Activated CD4-positive, alpha-beta memory T cell treated with anti-CD3 and anti-CD28 coated beads for 36 hours (primary cell): ENCODE data around the gene E2F1. TPM values are rescaled to one million over a fixed set of nuclear protein-coding genes. Genes with fewer than 3 reads are reported as not detected.

Experiments used
- CTCF ChIA-PET: fragments of 350-600 bp; sonication (Branson Sonifier 250); formaldehyde crosslinking; loops from one replicate; lab custom pipeline; 2021; ENCODE audit warnings: antibody characterized with exemption, inconsistent platforms; lab: Charles Lee
- POLR2A ChIA-PET: fragments of 350-600 bp; sonication (Branson Sonifier 250); formaldehyde crosslinking; loops from one replicate; lab custom pipeline; 2021; ENCODE audit warnings: antibody characterized with exemption; lab: Charles Lee
- DNase-seq: peaks from one replicate; pipeline ENCODE4 v3.0.0-alpha.2; 2020
- H3K27ac Mint-ChIP-seq: one replicate; pipeline ENCODE4 v1.8.0; 2021; ENCODE audit warnings: mixed read lengths
- H3K27me3 Mint-ChIP-seq: one replicate; pipeline ENCODE4 v1.8.0; 2021; ENCODE audit warnings: mixed read lengths
- H3K36me3 Mint-ChIP-seq: one replicate; pipeline ENCODE4 v1.8.0; 2021; ENCODE audit warnings: mixed read lengths
- H3K4me1 Mint-ChIP-seq: one replicate; pipeline ENCODE4 v1.8.0; 2021; ENCODE audit warnings: low read depth, mixed read lengths
- H3K4me3 Mint-ChIP-seq: one replicate; pipeline ENCODE4 v1.8.0; 2021; ENCODE audit warnings: mild to moderate bottlenecking, mixed read lengths
- H3K9me3 Mint-ChIP-seq: one replicate; pipeline ENCODE4 v1.8.0; 2021; ENCODE audit warnings: mixed read lengths
- intact Hi-C: fragments of 100-400 bp; cut with micrococcal nuclease; formaldehyde crosslinking; loops from one replicate; pipeline ENCODE4 v1.15.1; 2023
- total RNA-seq, 2 experiments: library from RNA; stranded (reverse); gene quantifications; one replicate each; pipeline ENCODE4 v1.2.3, GENCODE V29; 2021

The E2F1 gene
- total RNA-seq, 2 experiments from 2014 or later, result 66.8 to 67.8 TPM

DNA sequence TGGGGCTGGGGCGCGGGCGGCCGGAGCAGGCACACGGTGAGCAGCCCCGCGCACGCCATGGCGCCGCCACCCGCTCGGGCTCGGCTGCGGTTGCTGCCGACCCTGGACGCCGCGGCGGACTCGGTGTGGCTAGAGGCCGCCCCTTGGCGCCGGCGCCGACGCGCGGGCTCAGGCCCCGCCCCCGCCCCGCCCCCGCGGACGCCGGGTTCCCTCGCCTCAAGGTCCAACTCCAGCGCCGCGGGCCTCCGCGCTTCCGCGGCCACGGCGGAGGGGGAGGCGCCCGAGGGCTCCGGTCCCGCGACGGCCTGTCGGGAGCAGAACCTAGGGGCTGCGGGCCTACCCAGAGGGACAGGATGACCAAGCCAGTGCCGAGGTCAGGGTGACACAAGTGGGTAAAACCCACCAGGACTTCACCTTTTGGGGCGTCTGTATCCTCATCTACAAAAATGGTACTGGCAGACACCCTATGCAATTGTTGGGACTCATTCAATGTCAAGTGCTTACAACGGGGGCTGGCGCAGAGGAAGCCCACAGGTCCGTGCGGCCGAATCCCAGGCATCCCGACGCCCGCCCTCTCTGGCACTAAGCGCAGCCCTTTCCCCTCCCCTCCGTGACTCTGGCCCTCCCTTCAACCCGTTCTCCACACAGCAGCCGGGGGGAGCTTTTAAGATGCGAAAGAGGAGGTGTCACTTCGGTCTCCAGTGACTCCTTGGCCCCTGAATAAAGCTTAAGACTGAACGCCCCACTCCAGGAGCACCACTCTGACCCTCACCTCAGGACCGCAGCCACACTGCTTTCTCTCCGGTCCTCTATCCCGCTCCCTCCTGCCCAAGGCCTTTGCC lies 11.7 kb downstream of the E2F1 start, which contains the start of gene NECAB3:
Gene NECAB3, minus strand, starts transcription at position 135 of the 842 bp plus-strand sequence. Its CDS starts 76 bp downstream, at position 59.
- H3K27me3 Mint-ChIP-seq, result no peaks in the 10 kb centered on the region
- DNase-seq, result peak; percentile 73
- ChIA-PET POLR2A (interaction anchor here (1.7 kb wide), 1 partner anchor 11 kb away, joined by 5 read pairs; no protein-coding TSS in a partner anchor), CTCF (interaction anchor here (2.4 kb wide), 1 partner anchor 8 kb away, joined by 9 read pairs; the partner anchor contains the start of gene ACTL10)
- H3K27ac Mint-ChIP-seq, result peak within 1 kb of the TSS; percentile 49
- no peaks in the 10 kb centered on the region for H3K9me3 Mint-ChIP-seq
- H3K36me3 Mint-ChIP-seq, result peaks cover 31% of the 10 kb centered on the region
- peak within 1 kb of the TSS; percentile 76 for H3K4me3 Mint-ChIP-seq
- intact Hi-C loops, result no loop called here
- peaks cover 39% of the 10 kb centered on the region for H3K4me1 Mint-ChIP-seq

DNA sequence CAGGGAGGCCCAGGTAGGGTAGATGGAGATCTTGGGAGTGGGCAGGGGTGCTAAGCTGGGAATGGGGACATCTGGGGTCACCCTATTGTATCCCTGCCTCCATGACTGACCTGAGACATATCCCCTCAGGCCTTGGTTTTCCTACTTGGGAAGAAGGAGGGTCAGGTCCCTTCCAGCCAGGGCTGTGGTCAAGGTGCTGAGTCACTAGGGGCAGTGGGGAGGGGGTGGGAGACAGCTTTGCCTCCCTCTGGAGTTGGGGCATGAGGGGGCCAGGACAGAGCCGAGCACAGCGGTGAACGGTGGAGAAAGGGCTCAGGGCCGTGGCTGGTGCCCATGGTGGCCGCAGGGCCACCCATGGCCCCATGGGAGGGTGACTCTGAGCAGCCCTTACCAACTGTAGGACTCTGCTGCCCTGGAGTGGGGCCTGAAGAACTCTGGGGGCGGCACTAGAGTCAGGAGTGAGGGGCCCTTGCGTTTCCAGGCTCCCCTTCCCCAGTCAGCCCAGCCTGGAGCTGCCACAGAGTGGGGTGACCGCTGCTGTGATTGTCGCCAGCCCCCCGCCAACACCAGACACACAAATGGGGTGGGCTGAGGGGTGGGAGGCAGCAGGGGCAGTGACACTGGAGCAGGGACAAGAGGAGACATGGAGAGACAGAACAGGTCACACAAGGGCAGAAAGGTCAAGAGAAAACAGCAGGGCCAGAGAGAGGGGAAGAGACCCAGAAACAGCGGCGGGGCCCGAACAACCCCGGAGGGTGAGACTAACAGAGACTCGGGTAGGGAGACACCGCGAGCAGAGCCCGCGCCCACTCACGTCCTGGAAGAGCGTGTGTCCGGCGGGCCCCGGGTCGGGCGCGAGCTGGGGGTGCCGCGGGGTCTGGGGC lies 12.5 kb downstream of the E2F1 start:
- peak overlapping the region; percentile 49 for H3K27ac Mint-ChIP-seq
- no peak for DNase-seq
- peak overlapping the region; percentile 76 for H3K4me3 Mint-ChIP-seq
- peaks cover 34% of the 10 kb centered on the region for H3K4me1 Mint-ChIP-seq
- intact Hi-C loops, result no loop called here
- H3K27me3 Mint-ChIP-seq, result no peaks in the 10 kb centered on the region
- H3K36me3 Mint-ChIP-seq, result peaks cover 23% of the 10 kb centered on the region
- POLR2A ChIA-PET, result interaction anchor here (1.3 to 1.7 kb wide), 2 partner anchors 11 to 12 kb away, joined by 3 to 5 read pairs; no protein-coding TSS in a partner anchor
- no peaks in the 10 kb centered on the region for H3K9me3 Mint-ChIP-seq
- CTCF ChIA-PET, result interaction anchor here (2.4 kb wide), 1 partner anchor 7 kb away, joined by 9 read pairs; the partner anchor contains the start of gene ACTL10

DNA sequence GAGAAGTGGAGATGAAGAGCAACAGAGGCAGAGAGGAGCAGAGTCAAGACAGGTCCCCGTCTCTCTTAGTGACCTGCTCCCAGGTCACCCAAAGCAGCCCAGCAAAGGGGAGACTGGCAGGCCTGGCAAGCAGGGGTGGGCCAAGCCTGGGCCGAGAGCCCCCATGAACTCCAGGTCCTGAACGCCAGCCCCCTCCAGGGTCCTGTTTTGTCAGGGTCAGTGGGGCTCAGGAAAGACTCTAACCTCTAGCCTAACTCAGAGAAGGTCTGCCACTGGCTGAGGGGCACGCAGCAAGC lies 13.1 kb downstream of the E2F1 start:
- CTCF ChIA-PET, result no interaction called here
- Mint-ChIP-seq H3K27me3 (no peaks in the 10 kb centered on the region), H3K9me3 (no peaks in the 10 kb centered on the region), H3K4me3 (peak overlapping the region; percentile 76), H3K27ac (no peak overlapping the region), H3K36me3 (peaks cover 19% of the 10 kb centered on the region), H3K4me1 (peaks cover 36% of the 10 kb centered on the region)
- intact Hi-C loops, result no loop called here
- DNase-seq, result no peak
- POLR2A ChIA-PET, result interaction anchor here (1.2 to 1.3 kb wide), 2 partner anchors 9 to 10 kb away, joined by 3 to 4 read pairs; no protein-coding TSS in a partner anchor

DNA sequence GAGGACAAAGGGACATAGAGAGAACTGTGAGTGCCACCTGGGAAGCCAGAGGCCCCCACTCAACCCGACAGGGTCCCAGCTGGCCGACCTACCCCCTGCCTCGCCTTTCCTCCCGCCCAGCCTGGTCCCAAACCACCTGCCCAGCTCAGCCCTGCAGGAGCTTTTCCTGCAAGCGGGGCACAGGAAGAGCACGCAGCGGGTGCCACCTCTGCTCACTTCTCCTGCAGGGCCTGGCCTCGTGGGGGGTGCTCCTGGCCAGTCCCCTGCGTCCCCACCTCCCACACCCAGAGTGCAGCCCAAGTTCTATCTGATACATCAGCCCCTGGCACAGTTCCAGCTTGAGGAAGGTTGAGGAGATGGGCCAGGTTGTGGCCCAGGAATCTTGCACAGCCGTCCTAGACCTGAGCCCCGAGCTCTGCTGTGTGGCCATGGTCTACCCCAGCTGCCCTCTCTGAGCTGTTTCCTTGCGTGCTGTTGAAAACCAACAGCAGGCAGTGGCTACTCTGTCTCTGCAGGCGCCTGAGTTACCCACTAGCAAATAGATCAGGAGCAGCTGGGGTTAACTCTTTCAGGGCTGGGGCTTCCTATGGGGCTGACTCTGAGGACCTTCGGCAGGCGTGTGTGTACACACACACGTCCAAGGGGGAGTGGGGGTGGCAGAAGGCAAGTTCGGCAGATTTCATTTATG lies 13.6 kb downstream of the E2F1 start:
- no peaks in the 10 kb centered on the region for H3K27me3 Mint-ChIP-seq
- ChIA-PET CTCF (interaction anchor here (2.5 kb wide), 1 partner anchor 215 kb away, joined by 7 read pairs; no protein-coding TSS in a partner anchor), POLR2A (interaction anchor here (1.2 to 1.3 kb wide), 2 partner anchors 8 to 10 kb away, joined by 3 to 4 read pairs; no protein-coding TSS in a partner anchor)
- H3K36me3 Mint-ChIP-seq, result peaks cover 14% of the 10 kb centered on the region
- H3K4me3 Mint-ChIP-seq, result peak overlapping the region; percentile 76
- H3K9me3 Mint-ChIP-seq, result no peaks in the 10 kb centered on the region
- H3K27ac Mint-ChIP-seq, result no peak overlapping the region
- peaks cover 35% of the 10 kb centered on the region for H3K4me1 Mint-ChIP-seq
- intact Hi-C loops, result no loop called here
- DNase-seq, result no peak

DNA sequence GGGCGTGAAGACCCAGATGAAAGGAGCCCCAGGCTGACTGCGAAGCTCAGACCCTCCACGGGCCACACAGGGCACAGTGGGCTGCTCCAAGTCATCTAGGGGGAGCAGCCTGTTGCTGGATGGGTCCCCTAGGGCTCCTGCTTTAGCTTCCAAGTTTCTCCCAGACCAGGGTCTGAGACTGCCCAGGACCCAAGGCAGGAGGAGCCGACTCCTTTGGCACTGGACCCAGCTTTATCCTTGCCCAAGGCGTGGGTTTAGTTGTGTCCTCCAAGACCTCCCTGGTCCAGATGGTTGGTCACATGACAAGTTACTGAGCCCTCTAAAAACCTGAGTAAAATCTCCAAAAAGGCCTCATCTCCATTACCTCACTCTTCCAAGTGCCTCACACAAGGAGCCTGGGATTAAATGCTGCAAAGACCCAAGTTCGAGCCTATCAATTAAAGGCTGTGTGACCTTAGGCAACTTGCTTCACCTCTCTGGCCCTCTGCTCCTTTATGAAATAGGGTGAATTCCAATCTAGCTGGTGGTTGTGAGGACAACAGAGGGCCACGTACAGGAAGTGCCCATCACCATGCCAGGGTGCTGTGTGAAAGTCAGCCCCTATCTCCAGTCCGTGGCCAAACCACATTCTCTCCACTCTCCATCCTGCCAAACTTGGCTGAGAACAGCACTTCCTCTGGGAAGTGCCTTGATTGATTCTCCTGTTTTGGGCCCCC lies 14.5 kb downstream of the E2F1 start:
- no peak overlapping the region for H3K4me3 Mint-ChIP-seq
- no peaks in the 10 kb centered on the region for H3K9me3 Mint-ChIP-seq
- H3K4me1 Mint-ChIP-seq, result peaks cover 32% of the 10 kb centered on the region
- H3K27me3 Mint-ChIP-seq, result no peaks in the 10 kb centered on the region
- H3K36me3 Mint-ChIP-seq, result peaks cover 7% of the 10 kb centered on the region
- H3K27ac Mint-ChIP-seq, result no peak overlapping the region
- CTCF ChIA-PET, result interaction anchor here (0.6 to 2.5 kb wide), 2 partner anchors 8 to 214 kb away, joined by 3 to 7 read pairs; no protein-coding TSS in a partner anchor
- DNase-seq, result no peak
- intact Hi-C loops, result no loop called here
- POLR2A ChIA-PET, result interaction anchor here (0.7 to 1.2 kb wide), 2 partner anchors 7 to 9 kb away, joined by 3 to 4 read pairs; partner anchors contain the start of gene C20orf144

DNA sequence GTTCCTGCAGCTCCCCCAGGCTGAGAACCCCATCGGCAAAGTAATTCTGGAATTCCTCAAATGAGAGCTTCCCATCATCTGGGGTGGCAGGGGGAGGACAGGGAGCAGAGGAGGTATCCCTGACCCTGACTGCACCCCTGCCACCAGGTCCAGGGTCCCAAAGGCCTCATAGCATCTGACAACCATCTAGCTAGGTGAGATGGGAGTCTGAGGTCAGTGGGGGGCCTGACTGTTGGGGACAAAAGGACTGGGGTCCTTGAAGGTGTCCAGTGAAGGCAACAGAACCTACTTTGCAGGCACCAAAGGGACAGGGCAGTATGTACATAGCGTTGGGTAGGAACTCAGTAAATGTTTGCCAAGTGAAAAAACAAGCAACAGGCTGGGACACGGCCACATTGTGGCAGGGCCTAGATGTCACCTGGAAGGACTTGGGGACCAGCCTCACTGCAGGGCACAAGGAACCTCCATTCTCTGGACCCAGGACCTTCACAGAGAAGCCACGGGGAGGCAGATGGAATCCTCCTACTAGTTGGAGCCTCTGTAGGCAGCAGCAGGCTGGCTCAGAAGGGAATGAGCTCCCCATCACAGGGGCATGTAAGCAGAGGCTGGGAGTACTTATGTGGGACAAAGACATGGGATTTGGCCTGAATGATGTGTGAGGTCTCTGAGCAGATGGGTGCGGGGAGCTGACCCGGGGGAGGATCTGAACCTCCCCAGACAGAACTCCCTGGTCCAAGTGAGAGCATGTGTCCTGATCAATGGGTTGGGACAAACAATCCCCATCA lies 15.3 kb downstream of the E2F1 start:
- ChIA-PET POLR2A (interaction anchor here (0.6 to 0.9 kb wide), 3 partner anchors 8 to 433 kb away, joined by 3 read pairs; partner anchors contain the start of gene C20orf144), CTCF (interaction anchor here (0.6 to 4.6 kb wide), 3 partner anchors 57 to 217 kb away, joined by 3 to 32 read pairs (median 7); no protein-coding TSS in a partner anchor)
- Mint-ChIP-seq H3K36me3 (peaks cover under 1% of the 10 kb centered on the region), H3K4me3 (no peak overlapping the region), H3K27me3 (no peaks in the 10 kb centered on the region), H3K27ac (no peak overlapping the region), H3K9me3 (no peaks in the 10 kb centered on the region), H3K4me1 (peaks cover 35% of the 10 kb centered on the region)
- no peak for DNase-seq
- intact Hi-C loops, result no loop called here

DNA sequence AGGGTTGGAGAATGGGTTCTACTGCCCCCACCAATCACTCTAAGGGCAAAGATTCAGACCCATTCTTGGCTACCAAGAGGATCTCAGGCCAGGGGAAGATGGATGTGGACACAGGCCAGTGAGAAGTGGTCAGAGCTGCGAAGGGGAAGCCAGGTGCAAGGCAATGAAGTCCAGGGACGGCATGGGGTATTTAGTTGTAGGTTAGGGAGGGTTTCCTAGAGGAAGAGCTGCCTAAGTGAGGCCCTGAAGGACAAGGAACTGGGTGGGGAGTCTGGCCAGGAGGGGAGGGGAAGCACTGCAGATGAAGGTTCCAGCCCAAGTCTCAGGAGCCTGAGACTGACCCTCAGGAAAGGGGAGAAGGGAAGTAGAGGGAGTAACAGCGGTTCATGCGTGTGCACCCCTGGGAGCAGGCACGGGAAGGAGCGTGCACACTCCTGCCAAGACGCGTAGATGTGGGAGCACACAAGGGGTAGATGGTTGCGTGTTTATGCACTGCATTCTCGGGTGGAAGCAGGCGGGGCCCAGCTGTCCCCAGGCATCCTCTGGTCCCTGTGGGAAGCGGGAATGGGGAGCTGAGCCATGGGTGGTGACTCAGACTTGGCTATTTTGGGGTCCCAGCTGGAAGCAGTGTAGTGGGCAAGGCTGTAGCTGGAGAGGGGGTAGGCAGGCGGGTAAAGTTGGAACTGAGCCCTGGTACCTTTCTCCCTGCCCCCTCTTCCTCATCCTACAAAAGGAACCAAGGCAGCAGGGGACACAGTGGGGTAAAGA lies 16.1 kb downstream of the E2F1 start:
- intact Hi-C loops, result loop anchor here (5.0 kb wide), 2 partner anchors 228 to 268 kb away; partner anchors contain the start of genes CDK5RAP1 and SNTA1
- no peaks in the 10 kb centered on the region for H3K36me3 Mint-ChIP-seq
- CTCF ChIA-PET, result interaction anchor here (2.5 to 4.6 kb wide), 3 partner anchors 212 to 222 kb away, joined by 7 to 32 read pairs (median 9); no protein-coding TSS in a partner anchor
- DNase-seq, result no peak
- POLR2A ChIA-PET, result interaction anchor here (0.6 to 0.9 kb wide), 2 partner anchors 123 to 434 kb away, joined by 3 read pairs; no protein-coding TSS in a partner anchor
- H3K9me3 Mint-ChIP-seq, result no peaks in the 10 kb centered on the region
- no peaks in the 10 kb centered on the region for H3K27me3 Mint-ChIP-seq
- no peak overlapping the region for H3K27ac Mint-ChIP-seq
- peaks cover 36% of the 10 kb centered on the region for H3K4me1 Mint-ChIP-seq
- H3K4me3 Mint-ChIP-seq, result no peak overlapping the region

DNA sequence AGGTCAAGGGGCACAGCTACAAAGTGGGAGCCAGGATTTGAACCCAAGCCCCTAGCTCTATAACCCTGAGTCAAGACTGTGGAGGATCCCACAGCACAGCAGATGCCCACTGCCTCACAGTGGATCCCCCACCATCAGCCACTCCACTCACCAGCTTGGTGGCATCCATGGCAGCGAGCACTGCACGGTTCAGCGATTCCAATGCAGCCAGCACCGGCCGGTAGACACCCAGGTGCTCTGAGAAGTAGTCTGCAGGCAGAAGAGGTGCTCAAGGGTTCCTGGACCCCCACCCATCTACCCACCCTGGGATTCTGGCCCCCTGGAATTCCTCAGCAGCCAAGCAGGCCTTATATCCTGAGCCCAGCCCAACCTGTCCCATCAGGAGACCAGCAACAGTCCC lies 17.0 kb downstream of the E2F1 start:
- peaks cover 41% of the 10 kb centered on the region for H3K4me1 Mint-ChIP-seq
- no peaks in the 10 kb centered on the region for H3K36me3 Mint-ChIP-seq
- no peaks in the 10 kb centered on the region for H3K9me3 Mint-ChIP-seq
- H3K27ac Mint-ChIP-seq, result no peak overlapping the region
- no peak overlapping the region for H3K4me3 Mint-ChIP-seq
- no peaks in the 10 kb centered on the region for H3K27me3 Mint-ChIP-seq
- CTCF ChIA-PET, result interaction anchor here (0.5 to 5.5 kb wide), 11 partner anchors 10 to 268 kb away, joined by 3 to 55 read pairs (median 17); partner anchors contain the start of genes CBFA2T2, CDK5RAP1 and ZNF341
- DNase-seq, result no peak
- POLR2A ChIA-PET, result interaction anchor here (1.4 to 3.0 kb wide), 3 partner anchors 12 to 180 kb away, joined by 3 to 20 read pairs (median 3); partner anchors contain the start of gene CBFA2T2
- intact Hi-C loops, result loop anchor here (5.0 kb wide), 2 partner anchors 227 to 267 kb away; partner anchors contain the start of genes CDK5RAP1 and SNTA1
